GM03348 (cell line): ENCODE data around the gene TGFA.

Source experiments
- DNase-seq: peaks from one replicate; pipeline ENCODE4 v3.0.0; 2012; ENCODE audit warnings: low spot score

Gene TGFA

DNA sequence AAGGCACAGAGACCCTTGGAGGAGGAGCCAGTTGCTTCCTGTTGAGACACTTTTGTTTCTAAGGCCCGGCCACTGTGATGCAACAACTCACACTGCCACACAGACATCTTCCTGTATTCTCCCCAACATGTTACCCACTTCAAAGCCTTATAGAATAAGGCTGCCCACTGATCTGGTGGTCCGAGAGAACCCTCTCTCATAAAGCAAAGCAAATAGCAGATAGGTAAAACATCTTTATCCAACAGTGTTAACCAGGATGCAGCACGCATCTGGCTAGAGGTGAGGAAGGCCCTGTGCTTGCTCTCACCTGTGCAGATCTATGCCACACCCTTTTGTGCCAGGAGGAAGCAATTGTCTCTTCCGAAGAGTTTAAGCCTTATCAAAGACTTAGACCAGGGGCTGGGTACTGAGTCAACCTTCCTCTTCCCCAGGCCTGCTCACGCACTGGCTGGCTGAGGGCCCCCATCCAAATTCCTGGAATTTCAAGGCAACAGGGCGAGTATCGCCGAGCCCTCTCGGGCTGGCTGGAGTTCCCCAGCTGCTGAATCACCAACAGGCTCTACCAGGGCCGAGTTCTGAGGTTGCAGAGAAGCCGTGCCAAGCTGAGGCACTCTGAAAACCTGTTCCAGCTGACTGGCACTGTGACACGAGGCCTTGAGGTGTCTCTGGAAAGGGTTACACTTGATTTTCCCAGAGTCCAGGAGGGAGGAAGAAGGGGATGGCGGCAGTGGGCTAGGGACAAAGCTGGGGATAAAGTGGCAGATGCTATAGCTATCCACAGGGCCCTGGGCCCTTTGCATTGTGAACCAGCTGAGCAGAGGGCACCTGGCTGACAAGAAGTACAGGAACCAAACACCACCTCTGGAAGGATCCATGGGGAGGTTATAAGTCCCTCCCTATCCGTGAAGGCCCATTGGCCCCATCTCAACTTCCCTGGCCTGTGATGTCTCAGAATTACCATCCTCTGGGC lies 29.3 kb downstream of the TGFA start:
- peak; percentile 93 for DNase-seq

- DNase-seq, result no peak
Measured at GRCh38 chr2:70523672-70523995, 30.0 kb downstream of the TGFA start.

DNA sequence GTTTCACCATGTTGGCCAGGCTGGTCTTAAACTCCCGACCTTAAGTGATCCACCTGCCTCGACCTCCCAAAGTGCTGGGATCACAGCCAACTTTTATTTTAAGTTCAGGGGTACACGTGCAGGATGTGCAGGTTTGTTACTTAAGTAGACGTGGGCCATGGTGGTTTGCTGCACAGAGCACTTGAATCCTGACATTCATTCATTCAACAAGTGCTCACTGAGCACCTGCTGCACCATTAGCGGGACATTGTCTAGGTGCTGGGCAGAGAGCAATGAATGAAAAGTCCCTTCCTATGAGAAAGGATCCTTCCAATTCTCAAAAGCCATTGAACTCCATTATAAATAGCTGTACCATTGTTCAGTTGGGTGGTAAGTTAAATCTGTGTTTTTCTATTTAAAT lies 31.0 kb downstream of the TGFA start:
- DNase-seq, result no peak

DNA sequence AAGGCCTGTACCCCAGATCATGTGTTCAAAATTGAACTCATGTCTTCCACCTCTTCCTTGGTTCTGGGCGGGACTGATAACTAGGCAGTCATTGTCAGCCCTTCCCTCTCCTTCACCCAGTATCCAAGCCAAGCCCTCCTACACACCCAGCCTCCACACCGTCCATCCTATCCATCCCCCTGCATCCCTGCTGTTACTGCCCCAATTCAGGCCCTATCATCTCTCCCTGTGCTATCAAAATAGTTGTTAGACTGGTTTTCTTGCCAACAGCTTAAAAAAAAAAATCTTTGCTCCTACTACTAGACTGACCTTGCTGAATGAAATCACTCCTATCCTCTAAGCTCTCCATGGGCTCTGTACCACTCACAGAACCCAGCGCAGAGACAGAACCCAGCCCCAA lies 32.8 kb downstream of the TGFA start:
- no peak for DNase-seq

DNA sequence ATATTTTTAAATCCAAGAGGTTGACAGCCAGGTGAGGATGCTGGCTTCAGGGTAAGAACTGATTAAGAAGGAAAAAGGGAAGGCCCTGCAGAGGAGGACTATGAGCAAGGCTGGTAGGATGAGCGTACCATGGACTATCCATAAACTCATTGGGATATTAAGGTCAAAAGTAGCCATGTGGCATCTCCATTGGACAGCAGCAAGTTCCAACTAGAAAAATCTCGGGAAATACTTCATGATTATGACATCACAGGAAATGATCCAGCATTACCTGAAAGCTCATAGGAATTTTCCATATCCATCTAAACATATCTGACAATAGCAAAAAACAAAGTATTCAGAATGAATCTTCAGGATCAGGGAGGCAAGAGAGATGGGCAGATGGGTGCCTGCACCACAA lies 34.2 kb downstream of the TGFA start:
- DNase-seq, result no peak

DNA sequence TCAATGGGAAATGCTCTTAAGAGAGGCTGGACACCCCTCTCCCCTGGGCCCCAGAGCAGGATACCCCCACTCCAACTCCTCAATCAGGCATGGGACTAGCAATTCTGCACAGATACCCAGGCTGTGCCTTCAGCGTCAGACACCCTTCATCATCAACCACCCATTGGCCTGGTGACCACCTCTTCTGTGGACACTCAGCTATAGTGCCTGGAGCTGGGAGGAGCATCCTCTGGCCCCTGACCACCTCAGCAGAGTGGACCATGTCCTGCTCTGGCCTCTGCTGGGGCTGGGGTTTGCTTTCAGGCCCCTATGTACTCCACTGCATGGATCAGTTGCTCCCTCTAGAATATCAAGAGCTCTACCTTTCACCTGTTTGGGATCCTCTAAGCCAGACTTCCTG lies 35.1 kb downstream of the TGFA start:
- DNase-seq, result no peak

- no peak for DNase-seq
Measured at GRCh38 chr2:70517804-70518203, 35.8 kb downstream of the TGFA start.

DNA sequence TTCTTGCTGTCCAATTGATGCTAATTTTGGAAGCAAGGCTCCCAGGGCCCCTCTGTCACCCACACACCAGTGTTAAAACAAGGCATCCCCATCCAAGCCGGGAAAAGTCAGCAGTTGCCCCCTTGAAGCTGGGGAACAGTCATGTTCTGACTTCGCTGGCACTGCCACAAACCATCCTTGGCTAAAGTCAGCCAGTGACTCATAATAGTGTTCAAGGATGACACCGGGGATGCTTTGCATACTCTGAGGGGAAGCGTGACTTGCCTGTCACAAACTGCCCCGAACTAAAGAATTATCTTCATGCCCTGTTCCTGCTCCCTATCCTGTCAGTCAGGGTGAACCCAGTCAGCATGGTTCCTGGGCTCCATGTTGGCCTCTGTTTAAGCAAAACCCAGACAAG lies 37.0 kb downstream of the TGFA start:
- peak; percentile 75 for DNase-seq

- DNase-seq, result peak; percentile 41
Measured at GRCh38 chr2:70515938-70516337, 37.7 kb downstream of the TGFA start.

DNA sequence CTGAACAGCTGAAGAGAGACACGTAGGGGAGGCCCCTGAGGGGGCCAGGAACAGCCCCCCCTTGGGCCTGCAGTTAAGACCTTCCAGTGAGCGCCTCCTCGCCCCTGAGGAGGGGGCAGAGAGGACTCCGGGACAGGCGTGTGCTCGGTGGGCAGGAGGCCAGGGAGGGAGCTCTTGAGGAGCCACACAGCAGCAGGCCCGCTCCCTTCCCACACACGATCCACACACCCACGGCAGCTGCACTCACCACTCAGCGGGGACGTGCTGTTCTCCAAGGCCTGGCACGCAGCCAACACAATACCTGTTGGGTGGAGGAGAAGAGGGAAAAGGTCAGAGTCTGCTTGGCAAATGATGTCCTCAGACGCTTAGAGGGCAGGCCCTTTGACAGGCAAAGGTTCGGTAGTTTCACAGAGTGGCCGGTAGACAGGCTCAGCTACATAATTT lies 39.0 kb downstream of the TGFA start:
- no peak for DNase-seq

GRCh38 chr2:70513738-70514137 lies 39.9 kb downstream of the TGFA start:
- no peak for DNase-seq

DNA sequence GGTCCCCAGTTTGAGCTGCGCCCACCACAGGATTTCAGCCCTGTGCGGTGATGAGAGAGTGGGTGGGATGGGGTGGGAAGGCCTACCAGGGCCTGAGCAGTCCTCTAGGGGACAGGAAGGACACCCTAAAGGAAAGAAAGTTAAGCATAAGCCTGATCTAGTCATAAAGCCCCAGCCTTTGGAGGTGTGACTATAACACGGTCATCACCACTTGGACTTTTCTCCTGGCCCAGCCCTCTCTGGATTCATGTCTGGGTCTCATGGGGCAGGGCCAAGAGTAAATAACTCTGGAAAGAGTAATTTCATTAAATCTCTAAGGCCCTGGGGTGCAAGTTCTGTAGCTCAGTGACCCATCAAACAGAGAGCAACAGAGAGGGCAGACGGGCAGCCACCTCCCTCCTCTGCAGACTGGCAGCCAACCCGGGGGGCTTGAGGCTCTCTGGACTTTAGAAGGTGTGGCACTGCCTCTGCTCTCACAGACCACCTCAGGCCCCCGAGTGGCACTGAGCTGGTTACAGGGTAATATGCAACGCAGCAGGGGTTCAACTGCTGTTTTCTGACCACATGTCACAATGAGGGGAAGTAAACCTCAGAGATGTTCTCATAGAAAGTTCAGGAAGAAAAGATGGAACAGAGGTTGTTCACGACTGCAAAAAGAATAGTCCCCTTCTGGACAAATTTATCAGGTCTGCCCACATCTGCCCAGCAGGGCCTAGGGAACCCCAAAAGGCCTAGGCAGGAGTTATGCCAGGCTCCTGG lies 41.5 kb downstream of the TGFA start:
- DNase-seq, result no peak

DNA sequence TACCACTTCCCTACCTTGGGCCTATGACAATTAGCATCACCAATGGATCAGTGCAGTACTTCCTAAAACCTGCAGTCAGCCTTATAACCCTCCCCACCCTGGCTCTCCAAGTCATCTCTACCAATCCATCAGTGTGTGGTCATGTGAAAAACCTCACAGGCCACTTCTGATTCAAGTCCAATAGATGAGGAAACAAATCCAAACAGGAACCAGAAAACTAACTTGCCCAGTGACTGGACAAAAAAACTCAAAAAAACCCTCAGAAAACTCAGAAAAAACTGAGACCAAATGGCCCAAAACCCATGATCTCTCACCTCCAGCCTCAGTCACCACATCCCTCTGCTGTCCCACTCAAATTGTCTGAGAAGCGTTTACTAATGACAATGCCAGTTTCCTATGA lies 43.3 kb downstream of the TGFA start:
- no peak for DNase-seq

DNA sequence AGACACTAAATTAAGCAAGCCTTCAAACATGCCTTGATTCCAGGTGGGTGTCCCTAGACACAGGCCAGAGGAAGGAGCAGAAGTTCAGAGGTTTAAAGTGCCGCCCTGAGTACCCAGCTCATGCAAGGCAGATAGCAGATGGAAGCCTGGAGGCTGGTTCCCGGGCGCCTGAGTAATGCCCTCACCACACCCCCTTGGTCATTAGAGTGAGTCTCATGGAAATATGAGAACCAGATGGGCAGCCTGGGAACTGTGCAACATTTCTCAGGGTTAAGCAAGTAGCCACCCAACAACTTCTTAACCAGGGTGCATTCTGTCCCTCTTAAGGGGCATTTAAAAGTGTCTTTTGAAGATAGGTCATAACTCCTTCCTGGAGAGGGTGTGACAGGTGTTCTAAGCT lies 44.1 kb downstream of the TGFA start:
- peak; percentile 54 for DNase-seq

DNA sequence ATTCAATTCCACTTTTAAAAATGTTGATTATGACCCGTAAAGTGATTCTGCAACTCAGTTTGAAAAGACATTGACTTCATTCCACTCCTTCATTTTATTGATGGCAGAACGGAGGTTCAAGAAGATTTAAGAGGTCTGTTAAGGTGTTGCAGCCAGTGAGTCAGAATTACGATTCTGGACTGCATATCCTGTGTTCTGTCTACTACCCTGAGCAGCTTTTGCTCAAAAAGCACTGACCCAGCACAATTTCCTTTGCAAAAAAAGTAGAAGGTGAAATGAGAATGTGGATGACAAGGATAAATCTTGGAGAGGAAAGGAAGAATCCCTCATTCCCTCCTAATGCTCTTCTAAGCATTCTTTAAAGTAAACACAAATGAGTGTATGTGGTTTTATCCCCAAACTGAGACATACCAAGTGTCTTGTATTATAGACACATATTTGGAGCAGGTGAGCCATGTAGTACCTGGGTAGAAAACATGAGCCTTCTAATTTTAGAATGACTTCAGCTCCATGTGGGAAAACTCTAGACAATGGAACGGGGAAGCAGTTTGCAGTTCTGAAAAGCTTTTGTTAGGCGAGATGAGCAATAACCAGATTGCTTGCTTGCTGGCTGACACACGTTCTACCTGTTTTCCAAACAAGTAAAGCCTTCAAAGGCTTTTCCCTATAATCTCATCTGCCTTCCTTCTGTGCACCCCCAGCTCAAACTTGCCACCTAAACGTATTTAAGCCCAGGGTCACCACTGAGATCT lies 44.7 kb downstream of the TGFA start:
- no peak for DNase-seq

DNA sequence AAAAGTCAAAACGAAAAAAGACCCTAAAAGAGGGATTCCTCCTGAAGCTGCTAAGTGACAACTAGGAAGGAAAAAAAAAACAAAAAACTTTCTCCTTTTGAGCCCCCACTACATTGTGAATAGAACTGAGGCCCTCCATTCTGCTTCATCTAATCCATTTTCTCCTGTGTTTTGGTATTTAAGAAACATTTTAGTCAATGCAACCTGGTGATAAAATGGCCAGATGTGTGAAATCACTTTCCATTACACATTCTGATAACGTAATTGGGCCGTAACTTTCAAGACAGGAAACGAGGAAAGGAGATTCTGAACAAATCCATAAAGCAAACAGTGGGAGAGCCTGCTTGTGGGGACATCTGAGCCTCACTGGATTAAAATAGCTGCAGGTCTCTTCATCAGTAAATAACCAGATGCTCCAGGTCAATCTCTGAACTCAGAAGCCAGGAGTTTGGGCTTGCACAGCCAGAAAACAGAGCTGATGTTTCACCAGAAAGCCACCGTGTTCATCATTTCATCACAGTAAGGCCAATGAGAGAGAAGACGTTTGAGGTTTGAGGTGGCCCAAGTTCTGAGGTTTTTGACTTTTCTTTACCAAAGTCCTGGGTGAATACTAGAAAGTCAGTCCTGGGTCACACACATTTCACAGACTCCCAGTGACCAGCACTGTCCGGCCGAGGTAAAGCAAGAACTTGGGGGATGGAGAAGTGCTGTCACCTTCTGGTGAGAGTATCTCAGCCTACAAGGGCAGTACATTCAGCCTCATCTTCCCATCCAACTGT lies 47.8 kb downstream of the TGFA start:
- DNase-seq, result no peak

DNA sequence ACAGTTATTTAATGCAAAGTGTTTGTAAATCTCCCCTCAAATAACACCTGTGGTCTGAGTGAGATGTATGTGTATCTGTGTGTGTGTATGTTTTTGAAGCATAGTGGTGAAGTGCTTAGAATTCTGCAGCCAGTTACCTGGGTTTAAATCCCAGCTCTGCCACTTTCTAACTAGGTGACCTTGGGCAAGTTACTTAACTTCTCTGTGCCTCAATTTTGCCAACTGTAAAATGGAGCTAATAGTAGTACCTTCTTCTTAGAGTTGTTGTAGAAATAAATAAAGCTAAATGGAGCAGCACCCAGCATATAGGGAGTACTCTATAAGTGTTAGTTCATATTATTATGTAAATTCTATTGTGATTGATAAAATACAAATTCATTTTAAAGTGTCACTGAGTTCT lies 48.9 kb downstream of the TGFA start:
- no peak for DNase-seq

DNA sequence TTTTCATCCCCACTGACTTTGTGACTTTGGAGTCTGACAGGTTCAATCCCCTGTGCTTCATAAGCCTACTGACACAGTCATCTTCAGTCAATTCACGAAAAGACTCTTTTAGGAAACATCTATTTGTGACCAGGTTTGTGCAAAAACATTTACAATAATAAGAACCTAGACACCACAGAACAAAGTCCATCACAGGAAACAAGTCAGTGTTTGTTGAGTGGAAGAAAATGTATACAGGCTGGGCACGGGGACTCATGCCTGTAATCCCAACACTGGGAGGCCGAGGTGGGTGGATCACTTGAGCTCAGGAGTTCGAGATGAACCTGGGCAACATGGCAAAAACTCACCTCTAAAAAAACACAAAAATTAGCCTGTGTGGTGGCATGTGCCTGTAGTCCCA lies 49.7 kb downstream of the TGFA start:
- DNase-seq, result no peak

- no peak for DNase-seq
Measured at GRCh38 chr2:70501728-70502127, 51.9 kb downstream of the TGFA start.

- no peak for DNase-seq
Measured at GRCh38 chr2:70501215-70501614, 52.4 kb downstream of the TGFA start.

- no peak for DNase-seq
Measured at GRCh38 chr2:70499253-70499652, 54.4 kb downstream of the TGFA start.

DNA sequence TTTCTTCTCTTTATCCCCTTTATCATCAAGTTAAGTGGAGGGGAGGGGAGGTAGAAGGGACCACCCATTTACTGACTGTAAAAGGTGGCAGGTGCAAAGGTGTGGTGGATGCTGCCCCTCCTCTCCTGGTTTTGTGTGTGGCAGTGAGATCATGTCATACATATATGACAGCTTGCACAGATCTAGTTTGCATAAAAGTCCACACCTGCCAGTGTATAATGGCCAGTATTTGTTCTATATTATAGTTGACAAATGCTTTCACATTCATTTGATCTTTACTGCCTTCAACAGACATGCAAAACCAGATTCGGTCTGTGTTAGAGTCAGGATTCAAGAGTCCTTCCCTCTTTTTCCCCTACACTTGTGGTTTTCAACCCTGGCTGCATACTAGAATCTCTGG lies 55.1 kb downstream of the TGFA start:
- no peak for DNase-seq
